GM12873 (cell line): ENCODE results near the gene CRLF3.

Experiments used
- TF ChIP-seq, protein P1 (sequence below): IDR thresholded peaks from 2 replicates; pipeline ENCODE4 v1.5.1; 2012; ENCODE audit warnings: low read depth, mild to moderate bottlenecking, moderate library complexity, low read length, control low read depth; ENCODE audit not compliant: insufficient read depth; ENCODE audit errors: missing control alignments

Gene CRLF3, protein sequence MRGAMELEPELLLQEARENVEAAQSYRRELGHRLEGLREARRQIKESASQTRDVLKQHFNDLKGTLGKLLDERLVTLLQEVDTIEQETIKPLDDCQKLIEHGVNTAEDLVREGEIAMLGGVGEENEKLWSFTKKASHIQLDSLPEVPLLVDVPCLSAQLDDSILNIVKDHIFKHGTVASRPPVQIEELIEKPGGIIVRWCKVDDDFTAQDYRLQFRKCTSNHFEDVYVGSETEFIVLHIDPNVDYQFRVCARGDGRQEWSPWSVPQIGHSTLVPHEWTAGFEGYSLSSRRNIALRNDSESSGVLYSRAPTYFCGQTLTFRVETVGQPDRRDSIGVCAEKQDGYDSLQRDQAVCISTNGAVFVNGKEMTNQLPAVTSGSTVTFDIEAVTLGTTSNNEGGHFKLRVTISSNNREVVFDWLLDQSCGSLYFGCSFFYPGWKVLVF

DNA sequence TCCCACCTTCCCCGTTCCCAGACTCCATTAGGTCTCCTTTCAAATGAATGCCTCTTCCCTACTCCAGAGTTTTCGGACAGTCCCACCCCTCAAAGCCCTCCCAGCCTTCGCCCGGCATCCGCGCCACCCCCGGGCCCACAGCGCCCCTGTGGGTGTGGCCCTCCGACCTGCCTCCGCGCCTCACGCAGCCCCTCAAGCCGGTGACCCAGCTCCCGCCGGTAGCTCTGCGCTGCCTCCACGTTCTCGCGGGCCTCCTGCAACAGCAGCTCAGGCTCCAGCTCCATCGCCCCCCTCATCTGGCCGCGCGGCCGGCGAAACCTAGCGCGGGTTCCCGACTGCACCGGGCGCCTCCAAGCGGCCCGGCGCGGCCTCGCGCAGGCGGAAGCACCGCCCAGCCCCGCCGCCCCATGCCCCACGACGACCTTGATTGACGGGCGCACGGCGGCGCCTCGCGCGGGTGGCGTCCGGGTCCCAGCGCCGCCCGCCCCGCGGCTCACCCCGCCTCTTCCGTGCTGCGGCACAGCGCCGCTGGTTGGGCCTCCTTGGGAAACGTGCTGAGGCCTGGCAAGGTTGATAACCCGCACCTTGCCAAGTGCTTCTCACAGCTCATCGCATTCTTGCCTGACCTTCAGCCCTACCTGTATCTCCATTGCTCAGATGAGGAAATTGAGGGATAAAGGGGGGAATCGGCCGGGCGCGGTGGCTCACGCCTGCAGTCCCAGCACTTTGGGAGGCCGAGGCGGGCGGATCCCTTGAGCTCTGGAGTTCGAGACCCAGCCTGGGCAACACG lies at the start of gene CRLF3:
Gene CRLF3 (minus strand): TSS at position 337 of the 790 bp plus-strand sequence. CDS start 41 bp downstream, at position 296.
- TF ChIP-seq, protein P1, sequence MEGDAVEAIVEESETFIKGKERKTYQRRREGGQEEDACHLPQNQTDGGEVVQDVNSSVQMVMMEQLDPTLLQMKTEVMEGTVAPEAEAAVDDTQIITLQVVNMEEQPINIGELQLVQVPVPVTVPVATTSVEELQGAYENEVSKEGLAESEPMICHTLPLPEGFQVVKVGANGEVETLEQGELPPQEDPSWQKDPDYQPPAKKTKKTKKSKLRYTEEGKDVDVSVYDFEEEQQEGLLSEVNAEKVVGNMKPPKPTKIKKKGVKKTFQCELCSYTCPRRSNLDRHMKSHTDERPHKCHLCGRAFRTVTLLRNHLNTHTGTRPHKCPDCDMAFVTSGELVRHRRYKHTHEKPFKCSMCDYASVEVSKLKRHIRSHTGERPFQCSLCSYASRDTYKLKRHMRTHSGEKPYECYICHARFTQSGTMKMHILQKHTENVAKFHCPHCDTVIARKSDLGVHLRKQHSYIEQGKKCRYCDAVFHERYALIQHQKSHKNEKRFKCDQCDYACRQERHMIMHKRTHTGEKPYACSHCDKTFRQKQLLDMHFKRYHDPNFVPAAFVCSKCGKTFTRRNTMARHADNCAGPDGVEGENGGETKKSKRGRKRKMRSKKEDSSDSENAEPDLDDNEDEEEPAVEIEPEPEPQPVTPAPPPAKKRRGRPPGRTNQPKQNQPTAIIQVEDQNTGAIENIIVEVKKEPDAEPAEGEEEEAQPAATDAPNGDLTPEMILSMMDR, result peak; percentile 51

DNA sequence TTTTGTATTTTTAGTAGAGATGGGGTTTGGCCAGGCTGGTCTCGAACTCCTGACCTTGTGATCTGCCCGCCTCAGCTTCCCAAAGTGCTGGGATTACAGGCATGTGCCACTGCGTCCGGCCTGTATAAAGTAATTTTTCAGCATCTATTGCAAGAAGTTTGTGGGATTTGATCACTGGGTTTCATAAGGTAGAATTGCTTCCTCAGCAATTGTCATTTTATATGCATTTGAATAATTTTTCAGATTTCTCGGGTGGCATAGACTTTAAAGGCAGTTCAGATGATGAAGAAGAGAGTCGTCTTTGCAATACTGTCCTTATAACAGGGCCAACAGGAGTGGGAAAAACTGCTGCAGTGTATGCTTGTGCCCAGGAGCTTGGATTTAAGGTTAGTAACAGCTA lies 44.5 kb upstream of the CRLF3 start:
- TF ChIP-seq, protein P1, result no peak

DNA sequence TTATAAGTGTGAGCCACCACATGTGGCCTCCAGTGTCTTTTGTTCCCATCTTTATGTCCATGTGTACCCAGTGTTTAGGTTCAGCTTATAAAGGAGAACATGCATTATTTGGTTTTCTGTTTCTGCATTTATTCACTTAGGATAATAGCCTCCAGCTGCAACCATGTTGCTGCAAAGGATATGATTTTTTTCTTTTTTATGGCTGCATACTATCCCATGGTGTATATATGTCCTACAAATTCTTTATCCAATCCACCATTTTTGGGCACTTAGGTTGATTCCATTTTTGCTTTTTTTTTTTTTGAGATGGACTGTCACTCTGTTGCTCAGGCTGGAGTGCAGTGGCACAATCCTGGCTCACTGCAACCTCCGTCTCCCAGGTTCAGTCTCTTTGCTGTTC lies 40.1 kb upstream of the CRLF3 start:
- TF ChIP-seq, protein P1, result no peak

DNA sequence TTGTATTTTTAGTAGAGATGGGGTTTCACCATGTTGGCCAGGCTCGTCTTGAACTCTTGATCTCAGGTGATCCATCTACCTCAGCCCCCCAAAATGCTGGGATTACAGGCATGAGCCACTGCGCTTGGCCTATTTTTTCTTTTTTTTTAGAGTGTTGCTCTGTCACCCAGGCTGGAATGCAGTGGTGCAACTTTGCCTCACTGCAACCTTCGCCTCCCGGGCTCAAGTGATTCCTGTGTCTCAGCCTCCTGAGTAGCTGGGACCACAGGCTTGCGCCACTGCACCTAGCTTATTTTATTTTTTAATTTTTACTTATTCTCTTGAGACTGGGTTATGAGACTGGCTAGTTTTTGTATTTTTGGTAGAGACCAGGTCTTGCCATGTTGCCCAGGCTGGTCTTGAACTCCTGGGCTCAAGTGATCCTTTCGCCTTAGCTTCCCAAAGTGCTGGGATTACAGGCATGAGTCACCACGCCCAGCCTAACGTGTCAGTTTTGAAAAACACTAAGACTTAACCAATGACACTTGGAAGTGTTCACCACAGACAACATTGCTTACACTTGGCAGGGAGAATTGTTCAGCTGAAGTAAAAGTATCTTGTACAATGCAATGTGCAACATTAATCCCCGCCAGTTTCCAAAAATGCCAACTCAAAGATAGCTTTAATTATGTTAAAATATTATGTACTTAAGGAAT lies 34.2 kb upstream of the CRLF3 start:
- TF ChIP-seq, protein P1, result no peak

DNA sequence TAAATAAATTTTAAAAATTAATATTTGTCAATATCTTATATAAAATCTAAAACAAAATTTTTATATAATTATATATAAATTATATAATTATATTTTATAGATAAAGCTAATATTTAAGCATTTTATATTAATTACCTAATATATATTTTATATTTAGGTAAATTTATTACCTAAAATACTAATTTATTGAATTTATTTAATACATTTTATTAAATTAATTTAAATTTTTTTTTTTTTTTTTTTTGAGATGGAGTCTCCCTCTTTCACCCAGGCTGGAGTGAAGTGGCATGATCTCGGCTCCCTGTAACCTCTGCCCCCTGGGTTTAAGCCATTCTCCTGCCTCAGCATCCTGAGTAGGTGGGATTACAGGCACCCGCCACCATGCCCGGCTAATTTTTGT lies 29.7 kb upstream of the CRLF3 start:
- TF ChIP-seq, protein P1, result no peak

DNA sequence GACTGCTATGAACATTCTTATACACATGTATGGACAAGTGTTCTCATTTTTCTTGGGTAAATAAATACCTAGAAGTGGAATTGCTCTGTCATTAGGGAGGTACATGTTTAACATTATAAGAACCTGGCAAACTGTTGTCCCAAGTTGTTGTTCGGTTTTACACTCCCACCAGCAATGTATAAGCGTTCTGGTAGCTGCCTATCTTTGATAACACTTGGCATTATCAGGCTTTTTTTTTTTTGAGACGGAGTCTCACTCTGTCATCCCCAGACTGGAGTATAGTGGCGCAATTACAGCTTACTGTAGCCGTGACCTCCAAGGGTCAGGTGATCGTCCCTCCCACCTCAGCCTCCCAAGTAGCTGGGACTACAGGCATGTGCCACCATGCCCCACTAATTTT lies 23.5 kb upstream of the CRLF3 start:
- TF ChIP-seq, protein P1, result no peak

DNA sequence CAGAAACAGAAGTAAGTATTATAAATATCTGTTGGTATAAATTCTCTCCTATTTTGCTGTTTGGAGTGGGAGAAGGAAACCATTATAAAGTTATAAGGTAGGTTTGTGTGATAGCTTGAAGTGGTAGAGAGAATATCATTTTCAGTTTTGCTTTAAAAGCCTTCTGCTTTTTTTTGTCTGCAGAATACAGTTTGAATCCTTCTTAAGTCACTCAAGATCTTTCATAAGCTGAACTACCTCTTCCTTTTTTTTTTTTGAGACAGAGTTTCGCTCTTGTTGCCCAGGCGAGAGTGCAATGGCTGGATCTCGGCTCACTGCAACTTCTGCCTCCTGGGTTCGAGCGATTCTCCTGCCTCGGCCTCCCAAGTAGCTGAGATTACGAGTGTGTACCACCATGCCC lies 16.3 kb upstream of the CRLF3 start:
- TF ChIP-seq, protein P1, result no peak
